Gastroesophageal sphincter (tissue), 3 donors: ENCODE data around the gene STON1.

Source experiments
- CTCF ChIP-seq, 4 experiments: fragments of 200-600 bp in 2 of 4; fragments of 450-650 bp in 2 of 4; sonication (generic) in 1 of 4; IDR thresholded peaks; one replicate each; pipeline ENCODE4 v1.5.1; 2017 to 2019; ENCODE audit warnings: antibody characterized with exemption in 4 of 4, mild to moderate bottlenecking in 2 of 4, moderate library complexity in 2 of 4
- POLR2A ChIP-seq, 2 donors: fragments of 450-650 bp; IDR thresholded peaks; one replicate each; pipeline ENCODE4 v1.6.1; 2017; ENCODE audit warnings: antibody characterized with exemption in 2 of 2, mild to moderate bottlenecking in 2 of 2, moderate library complexity in 1 of 2

- TF ChIP-seq POLR2A (IDR thresholded peaks at IDR 0.05) (no peak), CTCF (IDR thresholded peaks at IDR 0.05) (no peak)
These were observed 4.8 kb downstream of the STON1 start for GRCh38 chr2:48534781-48535180.
